GM19193 (cell line): ENCODE measurements around the gene BIK.

Experiments
- POLR2A ChIP-seq: IDR thresholded peaks from 4 replicates; pipeline ENCODE4 v1.6.1; 2011; ENCODE audit not compliant: insufficient read depth, insufficient read length; ENCODE audit errors: extremely low read depth

Gene BIK

GRCh38 chr22:43164636-43165035 is 54.1 kb downstream of the BIK start:
- TF ChIP-seq POLR2A, result no peak

GRCh38 chr22:43166132-43166930 is 55.8 kb downstream of the BIK start:
- TF ChIP-seq POLR2A, result no peak

GRCh38 chr22:43167001-43167589 is 56.5 kb downstream of the BIK start:
- TF ChIP-seq POLR2A, result no peak

- TF ChIP-seq POLR2A, result no peak
Measured at GRCh38 chr22:43168471-43169309, 58.1 kb downstream of the BIK start.

GRCh38 chr22:43169310-43170130 is 59.0 kb downstream of the BIK start:
- no peak for TF ChIP-seq POLR2A

- TF ChIP-seq POLR2A, result no peak
Measured at GRCh38 chr22:43170131-43170480, 59.6 kb downstream of the BIK start.

GRCh38 chr22:43171019-43171491 is 60.5 kb downstream of the BIK start:
- TF ChIP-seq POLR2A, result no peak

- no peak for TF ChIP-seq POLR2A
Measured at GRCh38 chr22:43171607-43172006, 61.1 kb downstream of the BIK start.

GRCh38 chr22:43172191-43172590 is 61.6 kb downstream of the BIK start:
- no peak for TF ChIP-seq POLR2A

GRCh38 chr22:43173566-43173965 is 63.0 kb downstream of the BIK start:
- TF ChIP-seq POLR2A, result no peak

- no peak for TF ChIP-seq POLR2A
Measured at GRCh38 chr22:43173976-43174720, 63.6 kb downstream of the BIK start.

- no peak for TF ChIP-seq POLR2A
Measured at GRCh38 chr22:43174941-43175531, 64.5 kb downstream of the BIK start.

GRCh38 chr22:43176090-43176489 is 65.5 kb downstream of the BIK start:
- no peak for TF ChIP-seq POLR2A

GRCh38 chr22:43177479-43177878 is 66.9 kb downstream of the BIK start:
- TF ChIP-seq POLR2A, result no peak
